HG02763 (cell line): Measurements from ENCODE around the gene LRIG2.
"Not testable (repeated sequence)": the region's sequence is repeated elsewhere in the genome, so short reads cannot be mapped to it uniquely, and the experiment has no call there.

Experiments used
- ATAC-seq: cut with Tn5 transposase; IDR thresholded peaks from one replicate; pipeline ENCODE4 v1.9.1; 2021; ENCODE audit warnings: mild to moderate bottlenecking, moderate library complexity; ENCODE audit not compliant: unreplicated experiment

The LRIG2 gene

DNA sequence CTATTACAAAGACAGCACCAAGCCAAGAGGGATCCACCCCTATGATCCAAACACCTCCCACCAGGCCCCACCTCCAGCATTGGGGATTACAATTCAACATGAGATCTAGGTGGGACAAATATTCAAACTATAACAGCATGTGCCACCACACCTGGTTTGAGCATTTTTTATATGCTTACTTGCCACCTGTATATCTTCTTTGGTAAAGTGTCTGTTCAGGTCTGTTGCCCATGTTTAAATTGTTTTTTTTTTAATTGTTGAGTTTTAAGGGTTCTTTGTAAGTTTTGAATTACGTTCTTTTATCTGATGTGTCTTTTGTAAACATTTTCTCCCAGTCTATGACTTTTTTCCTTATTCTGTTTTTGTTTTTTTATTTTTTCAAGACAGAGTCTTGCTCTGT is 83.4 kb downstream of the LRIG2 start:
- no peak for ATAC-seq

DNA sequence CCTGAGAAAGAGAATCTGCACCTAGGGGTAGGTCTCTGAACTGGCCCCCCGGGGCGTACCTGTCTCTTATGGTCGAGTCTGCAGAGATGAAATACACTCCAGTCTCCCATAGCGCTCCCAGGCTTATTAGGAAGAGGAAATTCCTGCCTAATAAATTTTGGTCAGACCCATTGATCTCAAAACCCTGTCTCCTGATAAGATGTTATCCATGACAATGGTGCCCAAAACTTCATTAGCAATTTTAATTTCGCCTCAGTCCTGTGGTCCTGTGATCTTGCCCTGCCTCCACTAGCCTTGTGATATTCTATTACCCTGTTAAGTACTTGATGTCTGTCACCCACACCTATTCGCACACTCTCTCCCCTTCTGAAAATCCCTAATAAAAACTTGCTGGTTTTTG is 85.7 kb downstream of the LRIG2 start:
- not testable (repeated sequence) for ATAC-seq

DNA sequence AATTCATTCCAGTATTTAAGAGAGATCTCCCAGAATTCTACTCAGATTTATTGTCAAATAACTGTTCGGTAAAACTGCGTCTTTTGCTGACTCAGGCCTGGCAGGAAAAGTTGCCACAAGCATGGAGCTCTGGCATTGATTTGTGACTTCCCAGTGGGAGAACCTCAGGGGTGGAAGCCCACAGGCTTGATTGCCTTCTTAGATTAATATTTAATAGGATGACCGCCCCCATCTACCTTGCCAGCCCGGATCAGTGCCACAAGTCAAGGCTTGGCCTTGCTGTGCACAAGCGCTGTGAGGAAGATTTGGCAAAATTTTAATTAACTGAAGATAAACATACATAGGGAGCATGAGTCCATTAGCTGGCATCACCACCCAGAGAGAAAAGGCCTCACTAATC is 93.5 kb downstream of the LRIG2 start:
- ATAC-seq = no peak

DNA sequence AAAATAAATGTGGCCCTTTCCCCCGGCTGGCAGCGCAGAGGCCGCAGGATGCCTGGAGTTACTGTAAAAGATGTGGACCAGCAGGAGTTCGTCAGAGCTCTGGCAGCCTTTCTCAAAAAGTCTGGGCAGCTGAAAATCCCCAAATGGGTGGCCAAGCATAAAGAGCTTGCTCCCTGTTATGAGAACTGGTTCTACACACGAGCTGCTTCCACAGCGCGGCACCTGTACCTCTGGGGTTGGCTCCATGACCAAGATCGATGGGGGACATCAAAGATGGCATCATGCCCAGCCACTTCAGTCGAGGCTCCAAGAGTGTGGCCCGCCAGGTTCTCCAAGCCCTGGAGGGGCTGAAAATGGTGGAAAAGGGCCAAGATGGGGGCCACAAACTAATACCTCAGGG is 95.9 kb downstream of the LRIG2 start:
- no peak for ATAC-seq

DNA sequence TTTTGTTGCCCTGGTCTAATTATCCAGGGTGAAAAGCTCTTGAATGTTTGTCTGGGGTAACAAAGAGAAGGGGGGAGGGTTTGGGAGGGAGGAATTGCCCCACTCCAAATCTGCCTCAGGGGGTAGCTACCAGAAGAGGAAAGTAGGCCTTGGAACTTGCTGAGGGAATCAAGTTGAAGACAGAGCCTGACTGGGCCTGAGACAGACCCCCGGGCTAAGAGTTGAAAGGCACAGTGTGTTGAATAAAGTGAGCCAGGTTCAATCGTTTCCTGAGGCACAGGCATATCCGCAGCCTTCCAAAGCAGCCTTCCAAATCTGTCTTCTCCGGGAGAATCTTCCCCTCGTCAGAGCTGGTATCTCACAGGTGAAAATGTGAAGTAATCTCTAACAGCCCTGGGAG is 96.6 kb downstream of the LRIG2 start:
- ATAC-seq = no peak

DNA sequence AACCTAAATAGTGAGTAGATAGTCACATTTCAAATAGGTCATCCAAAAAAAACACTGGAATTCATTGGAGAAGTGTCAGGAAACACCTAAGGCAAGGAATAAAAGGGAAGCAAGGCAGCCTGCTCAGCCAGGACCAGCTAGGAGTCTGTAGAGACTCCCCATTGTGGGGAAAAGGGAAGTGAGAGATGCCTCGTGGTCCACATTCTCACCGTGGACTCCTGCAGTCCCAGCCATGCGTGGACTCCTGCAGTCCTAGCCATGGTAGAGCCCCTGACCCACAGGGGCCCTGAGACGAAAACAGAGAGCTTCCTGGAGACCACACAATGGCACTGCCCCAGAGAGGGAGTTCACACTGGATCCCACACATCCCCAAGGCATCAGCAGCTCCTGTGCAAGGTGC is 97.5 kb downstream of the LRIG2 start:
- ATAC-seq = no peak

DNA sequence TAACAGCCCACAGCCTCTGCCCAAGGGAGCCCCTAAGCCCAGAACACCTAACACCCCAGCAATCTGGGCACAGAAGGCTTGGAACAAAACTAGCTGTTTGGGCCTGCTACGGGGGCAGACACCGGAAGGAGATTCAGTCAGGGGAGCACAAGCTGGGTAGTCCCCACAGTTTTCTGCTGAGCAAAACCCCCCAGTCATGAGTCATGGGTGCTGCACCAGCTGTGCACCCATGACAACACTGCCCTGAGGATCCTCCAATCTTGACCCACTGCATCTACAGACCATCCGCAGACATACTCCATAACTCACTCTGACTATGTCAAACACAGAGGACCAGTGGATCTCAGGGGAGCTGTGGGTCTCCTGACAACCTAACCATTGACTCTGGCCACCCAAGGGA is 105.1 kb downstream of the LRIG2 start:
- no peak for ATAC-seq

DNA sequence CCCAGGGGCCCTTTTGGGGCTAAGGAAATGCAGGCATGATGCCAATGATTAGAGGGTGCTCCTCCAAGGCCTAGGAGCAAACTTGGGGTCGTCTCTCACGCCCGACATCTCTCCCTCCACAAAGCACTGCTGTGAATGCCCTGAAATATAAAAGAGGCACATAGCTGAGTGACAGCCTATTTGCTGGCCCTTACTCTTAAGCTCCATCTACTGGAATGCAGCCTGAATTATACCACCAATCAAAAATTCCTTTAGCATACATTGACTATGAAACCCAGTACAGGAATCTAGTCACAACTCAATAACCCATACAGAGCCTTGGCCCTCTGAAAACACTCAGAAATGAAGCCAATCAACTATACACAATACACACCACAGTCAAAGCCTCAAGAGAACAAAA is 105.5 kb downstream of the LRIG2 start:
- no peak for ATAC-seq
